Lung microvascular endothelial cell (primary cell): Measurements from ENCODE around the gene OR1K1. TPM values are rescaled to one million over a fixed set of nuclear protein-coding genes. Genes with fewer than 3 reads are reported as not detected.

Experiments used
- total RNA-seq: library from RNA; depleted of rRNA; stranded (reverse); fragments of >200 nt; gene quantifications from 2 replicates; pipeline ENCODE4 v1.2.1, GENCODE V29; 2014

OR1K1 gene
- total RNA-seq, 1 donor from 2014 or later, result not detected

Other genes with a start within 250 kb of the OR1K1 start
- not detected in 2 replicates for gene OR1N2, start 247.0 kb upstream of the OR1K1 start, total RNA-seq
- 0.20 and 0.22 TPM in 2 replicates for gene OR1L8, start 216.7 kb upstream of the OR1K1 start, total RNA-seq
- gene OR1Q1, start 185.4 kb upstream of the OR1K1 start, total RNA-seq, result not detected in 2 replicates
- 0.20 and 0.22 TPM in 2 replicates for gene OR1B1, start 142.5 kb upstream of the OR1K1 start, total RNA-seq
- gene OR1L1, start 138.4 kb upstream of the OR1K1 start, total RNA-seq, result not detected in 2 replicates
- gene OR1L3, start 125.0 kb upstream of the OR1K1 start, total RNA-seq, result not detected in 2 replicates
- gene OR1L4, start 76.1 kb upstream of the OR1K1 start, total RNA-seq, result not detected in 2 replicates
- gene OR1L6, start 57.8 kb upstream of the OR1K1 start, total RNA-seq, result not detected in 2 replicates
- not detected in 2 replicates for gene OR5C1, start 11.2 kb upstream of the OR1K1 start, total RNA-seq
- gene PDCL, start 28.5 kb downstream of the OR1K1 start, total RNA-seq, result 58.4 and 101 TPM in 2 replicates
- gene RC3H2, start 105.2 kb downstream of the OR1K1 start, total RNA-seq, result 48.6 and 85.1 TPM in 2 replicates
- gene ZBTB6, start 113.2 kb downstream of the OR1K1 start, total RNA-seq, result 9.2 and 14.3 TPM in 2 replicates
- 2.0 and 3.0 TPM in 2 replicates for gene ZBTB26, start 131.4 kb downstream of the OR1K1 start, total RNA-seq
- gene RABGAP1, start 140.9 kb downstream of the OR1K1 start, total RNA-seq, result 30.3 and 35.5 TPM in 2 replicates
- gene GPR21, start 233.5 kb downstream of the OR1K1 start, total RNA-seq, result 0.44 and 0.60 TPM in 2 replicates